ENCODE measurements around the gene SPACA9.

SPACA9 gene

DNA sequence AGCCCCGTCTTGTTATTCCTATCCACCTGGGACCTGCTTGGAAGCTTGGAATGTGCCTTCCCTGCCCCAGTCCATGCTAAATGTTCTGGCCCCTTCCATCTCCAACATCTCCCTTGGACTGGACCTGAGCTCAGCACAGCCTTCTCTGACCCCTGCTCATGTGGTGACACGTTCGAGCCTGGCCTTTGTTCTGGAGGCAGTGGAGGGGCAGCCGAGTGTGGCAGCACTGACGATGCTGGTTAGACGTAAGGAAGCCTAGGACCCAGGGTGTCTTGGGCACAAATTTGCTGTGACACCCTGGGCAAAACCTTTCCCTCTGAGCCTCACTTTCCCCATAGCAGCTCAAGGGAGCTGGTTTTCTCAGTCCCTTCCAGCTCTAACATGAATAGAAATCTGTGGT lies 3.9 kb downstream of the SPACA9 start:
- no peaks in the 10 kb centered on the region for H3K9me3 ChIP-seq (ENCODE audit: severe bottlenecking)
- DNase-seq (ENCODE audit: low spot score), result no peak
- ATAC-seq (ENCODE audit: low read depth), result no peak
- H3K36me3 ChIP-seq (ENCODE audit: low read depth), result no peaks in the 10 kb centered on the region
- TF ChIP-seq, protein P1, sequence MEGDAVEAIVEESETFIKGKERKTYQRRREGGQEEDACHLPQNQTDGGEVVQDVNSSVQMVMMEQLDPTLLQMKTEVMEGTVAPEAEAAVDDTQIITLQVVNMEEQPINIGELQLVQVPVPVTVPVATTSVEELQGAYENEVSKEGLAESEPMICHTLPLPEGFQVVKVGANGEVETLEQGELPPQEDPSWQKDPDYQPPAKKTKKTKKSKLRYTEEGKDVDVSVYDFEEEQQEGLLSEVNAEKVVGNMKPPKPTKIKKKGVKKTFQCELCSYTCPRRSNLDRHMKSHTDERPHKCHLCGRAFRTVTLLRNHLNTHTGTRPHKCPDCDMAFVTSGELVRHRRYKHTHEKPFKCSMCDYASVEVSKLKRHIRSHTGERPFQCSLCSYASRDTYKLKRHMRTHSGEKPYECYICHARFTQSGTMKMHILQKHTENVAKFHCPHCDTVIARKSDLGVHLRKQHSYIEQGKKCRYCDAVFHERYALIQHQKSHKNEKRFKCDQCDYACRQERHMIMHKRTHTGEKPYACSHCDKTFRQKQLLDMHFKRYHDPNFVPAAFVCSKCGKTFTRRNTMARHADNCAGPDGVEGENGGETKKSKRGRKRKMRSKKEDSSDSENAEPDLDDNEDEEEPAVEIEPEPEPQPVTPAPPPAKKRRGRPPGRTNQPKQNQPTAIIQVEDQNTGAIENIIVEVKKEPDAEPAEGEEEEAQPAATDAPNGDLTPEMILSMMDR (IDR thresholded peaks at IDR 0.05; ENCODE audit: poor library complexity, severe bottlenecking), result no peak
- no peak overlapping the region for H3K4me3 ChIP-seq (ENCODE audit: severe bottlenecking)
- no peak overlapping the region for H3K27ac ChIP-seq (ENCODE audit: poor library complexity, severe bottlenecking)
- no peaks in the 10 kb centered on the region for H3K27me3 ChIP-seq (ENCODE audit: insufficient read depth, poor library complexity, severe bottlenecking)
- no peaks in the 10 kb centered on the region for H3K4me1 ChIP-seq (ENCODE audit: insufficient read depth, poor library complexity, severe bottlenecking)

DNA sequence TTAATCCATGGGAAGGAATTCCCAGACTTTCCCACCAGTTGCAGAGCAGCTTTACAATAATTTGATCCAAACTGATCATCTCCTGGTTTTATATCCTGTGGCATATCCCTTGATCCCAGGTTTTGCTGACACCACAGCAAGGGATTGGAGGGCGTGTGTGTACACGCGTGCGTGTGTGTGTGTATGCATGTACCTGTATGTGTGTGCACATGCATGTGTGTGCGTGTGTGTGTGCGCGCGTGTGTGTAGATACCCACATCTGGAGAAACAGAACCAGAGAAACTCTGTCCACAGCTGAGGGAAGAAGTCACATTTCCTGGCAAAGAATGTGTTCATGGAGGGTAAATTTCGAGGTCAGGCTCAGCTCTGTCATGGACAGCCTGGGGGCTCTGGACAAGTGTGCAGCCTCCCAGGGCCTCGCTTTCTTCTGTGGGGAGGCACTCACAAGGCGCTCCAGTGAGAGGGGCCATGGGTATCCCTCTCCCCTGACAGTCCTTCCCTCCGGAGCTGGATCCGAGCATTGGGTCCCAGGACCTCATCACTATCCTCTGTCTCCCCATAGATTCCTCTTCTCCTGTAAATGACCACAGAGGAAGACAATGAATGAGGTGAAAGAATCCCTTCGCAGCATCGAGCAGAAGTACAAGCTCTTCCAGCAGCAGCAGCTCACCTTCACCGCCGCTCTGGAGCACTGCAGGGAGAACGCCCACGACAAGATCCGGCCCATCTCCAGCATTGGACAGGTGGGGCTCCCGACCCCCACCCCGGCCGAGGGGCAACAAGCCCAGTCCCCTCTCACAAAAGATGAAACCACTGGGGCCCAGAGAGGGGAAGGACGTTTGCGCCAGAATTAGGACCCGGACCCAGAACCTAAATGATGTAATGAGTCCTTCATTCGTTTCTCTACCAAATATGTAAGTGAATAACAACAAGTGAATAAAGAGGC lies 4.9 kb downstream of the SPACA9 start:
- Histone ChIP-seq H3K27ac (ENCODE audit: poor library complexity, severe bottlenecking) (no peak overlapping the region), H3K4me1 (ENCODE audit: insufficient read depth, poor library complexity, severe bottlenecking) (no peaks in the 10 kb centered on the region), H3K4me3 (ENCODE audit: severe bottlenecking) (no peak overlapping the region), H3K36me3 (ENCODE audit: low read depth) (no peaks in the 10 kb centered on the region), H3K27me3 (ENCODE audit: insufficient read depth, poor library complexity, severe bottlenecking) (no peaks in the 10 kb centered on the region), H3K9me3 (ENCODE audit: severe bottlenecking) (no peaks in the 10 kb centered on the region)
- DNase-seq (ENCODE audit: low spot score), result no peak
- TF ChIP-seq, protein P1 (IDR thresholded peaks at IDR 0.05; ENCODE audit: poor library complexity, severe bottlenecking), result no peak
- no peak for ATAC-seq (ENCODE audit: low read depth)

DNA sequence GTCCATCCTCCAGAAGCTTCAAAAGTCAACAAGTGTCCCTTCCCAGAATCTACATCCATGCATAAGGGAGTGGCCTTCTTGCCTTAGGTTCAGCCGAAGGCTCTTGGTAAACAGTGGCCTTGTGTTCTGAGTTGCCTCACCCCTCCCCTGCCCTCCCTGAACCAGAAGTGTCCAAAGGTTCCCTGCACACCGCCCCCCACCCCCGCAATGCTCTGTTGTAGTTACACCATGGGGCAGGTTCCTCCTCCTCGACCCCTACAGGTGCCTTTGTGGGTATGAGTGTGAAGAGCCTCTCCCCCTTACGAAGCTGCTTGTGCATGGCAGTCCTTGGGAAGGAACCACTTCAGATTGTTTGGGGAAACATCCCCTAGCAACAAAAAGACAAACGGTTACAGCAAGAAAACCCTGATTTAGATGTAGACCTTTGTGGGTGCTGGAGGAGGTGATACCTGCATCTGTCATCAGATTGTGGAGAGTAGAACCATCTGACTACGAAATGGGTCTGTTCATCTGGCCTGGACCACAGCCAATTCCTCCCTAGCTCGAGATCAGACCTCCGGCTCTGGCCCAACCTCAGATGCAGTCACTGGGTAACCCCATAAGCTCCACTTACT lies 7.1 kb downstream of the SPACA9 start:
- no peaks in the 10 kb centered on the region for H3K27me3 ChIP-seq (ENCODE audit: insufficient read depth, poor library complexity, severe bottlenecking)
- H3K27ac ChIP-seq (ENCODE audit: poor library complexity, severe bottlenecking), result no peak overlapping the region
- DNase-seq (ENCODE audit: low spot score), result no peak
- no peaks in the 10 kb centered on the region for H3K9me3 ChIP-seq (ENCODE audit: severe bottlenecking)
- no peak for ATAC-seq (ENCODE audit: low read depth)
- H3K4me1 ChIP-seq (ENCODE audit: insufficient read depth, poor library complexity, severe bottlenecking), result no peaks in the 10 kb centered on the region
- H3K36me3 ChIP-seq (ENCODE audit: low read depth), result no peaks in the 10 kb centered on the region
- H3K4me3 ChIP-seq (ENCODE audit: severe bottlenecking), result no peak overlapping the region
- TF ChIP-seq, protein P1 (IDR thresholded peaks at IDR 0.05; ENCODE audit: poor library complexity, severe bottlenecking), result no peak

DNA sequence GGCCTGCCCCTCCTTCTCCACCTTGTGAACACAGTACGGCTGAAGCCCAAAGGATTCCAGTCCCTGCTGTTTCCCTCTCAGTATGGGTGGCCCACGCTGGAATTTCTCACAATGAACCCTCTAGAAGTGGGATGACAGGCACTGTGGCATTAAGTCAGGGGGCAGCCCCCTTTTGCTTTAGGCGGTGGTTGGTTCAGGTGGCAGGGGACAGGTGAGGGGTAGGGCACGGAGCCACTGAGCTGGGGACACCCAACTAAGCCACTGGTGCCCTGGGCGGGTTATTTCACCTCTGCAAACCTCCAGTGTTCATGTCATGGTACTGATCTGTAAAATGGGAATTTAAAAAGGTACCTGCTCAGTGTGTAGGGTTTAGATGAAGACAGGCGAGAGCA lies 7.6 kb downstream of the SPACA9 start:
- no peaks in the 10 kb centered on the region for H3K36me3 ChIP-seq (ENCODE audit: low read depth)
- no peaks in the 10 kb centered on the region for H3K4me1 ChIP-seq (ENCODE audit: insufficient read depth, poor library complexity, severe bottlenecking)
- no peaks in the 10 kb centered on the region for H3K9me3 ChIP-seq (ENCODE audit: severe bottlenecking)
- TF ChIP-seq, protein P1 (IDR thresholded peaks at IDR 0.05; ENCODE audit: poor library complexity, severe bottlenecking), result no peak
- no peaks in the 10 kb centered on the region for H3K27me3 ChIP-seq (ENCODE audit: insufficient read depth, poor library complexity, severe bottlenecking)
- no peak overlapping the region for H3K27ac ChIP-seq (ENCODE audit: poor library complexity, severe bottlenecking)
- no peak for DNase-seq (ENCODE audit: low spot score)
- ATAC-seq (ENCODE audit: low read depth), result no peak
- H3K4me3 ChIP-seq (ENCODE audit: severe bottlenecking), result no peak overlapping the region
